Mesenchymal stem cell (in vitro differentiated cells and primary cell): ENCODE data around the gene HTT.

Experiments
- DNase-seq: peaks from one replicate; pipeline ENCODE4 v3.0.0-alpha.2; 2013
- H2AFZ ChIP-seq: one replicate; pipeline ENCODE4 v1.6.1; 2013; ENCODE audit warnings: low read depth, mild to moderate bottlenecking, control low read depth, inconsistent platforms, low read length, moderate library complexity
- H2AK5ac ChIP-seq: 2 replicates; pipeline ENCODE4 v1.6.1; 2013; ENCODE audit warnings: low read length, moderate library complexity, mild to moderate bottlenecking, inconsistent platforms; ENCODE audit not compliant: severe bottlenecking
- H2BK120ac ChIP-seq: one replicate; pipeline ENCODE4 v1.6.1; 2013; ENCODE audit warnings: low read depth, mild to moderate bottlenecking, inconsistent platforms, low read length, moderate library complexity
- H2BK12ac ChIP-seq, 2 experiments: one replicate each; pipeline ENCODE4 v1.6.1; 2013; ENCODE audit warnings: inconsistent platforms in 2 of 2, low read length in 2 of 2, mild to moderate bottlenecking in 2 of 2, moderate library complexity in 2 of 2, control low read depth in 1 of 2
- H2BK15ac ChIP-seq: one replicate; pipeline ENCODE4 v1.6.1; 2013; ENCODE audit warnings: mild to moderate bottlenecking, low read depth, inconsistent platforms; ENCODE audit not compliant: poor library complexity, severe bottlenecking
- H2BK5ac ChIP-seq: 2 replicates; pipeline ENCODE4 v1.6.1; 2013; ENCODE audit warnings: low read depth, mild to moderate bottlenecking, low read length, control low read depth, inconsistent platforms; ENCODE audit not compliant: poor library complexity, severe bottlenecking
- H3K14ac ChIP-seq, 2 experiments: one replicate each; pipeline ENCODE4 v1.6.1; 2013; ENCODE audit warnings: inconsistent platforms in 2 of 2, low read length in 2 of 2, control low read depth in 1 of 2, mild to moderate bottlenecking in 1 of 2, moderate library complexity in 1 of 2
- H3K18ac ChIP-seq, 2 experiments: one replicate each; pipeline ENCODE4 v1.6.1; 2013; ENCODE audit warnings: inconsistent platforms in 2 of 2, low read length in 2 of 2, control low read depth in 1 of 2, low read depth in 1 of 2, mild to moderate bottlenecking in 1 of 2
- H3K23ac ChIP-seq, 2 experiments: one replicate each; pipeline ENCODE4 v1.6.1; 2013; ENCODE audit warnings: inconsistent platforms in 2 of 2, low read length in 2 of 2, mild to moderate bottlenecking in 2 of 2, moderate library complexity in 2 of 2, control low read depth in 1 of 2
- H3K27ac ChIP-seq: 2 replicates; pipeline ENCODE4 v1.5.1; 2013; ENCODE audit warnings: mild to moderate bottlenecking, moderate library complexity, low read length, control low read depth, inconsistent platforms; ENCODE audit not compliant: poor library complexity, severe bottlenecking
- H3K27me3 ChIP-seq, 2 experiments: 2 replicates each; pipeline versions ENCODE4 v1.6.1 to v1.7.0; 2013; ENCODE audit warnings: low read length in 2 of 2, mild to moderate bottlenecking in 2 of 2, moderate library complexity in 2 of 2, control low read depth in 1 of 2, inconsistent platforms in 1 of 2; ENCODE audit not compliant: control insufficient read depth in 1 of 2, insufficient read depth in 1 of 2
- H3K36me3 ChIP-seq, 2 experiments: 2 replicates each; pipeline versions ENCODE4 v1.6.1 to v1.7.0; 2013; ENCODE audit warnings: low read length in 2 of 2, control low read depth in 1 of 2, inconsistent platforms in 1 of 2, low read depth in 1 of 2, mild to moderate bottlenecking in 1 of 2; ENCODE audit not compliant: insufficient read depth in 2 of 2, control insufficient read depth in 1 of 2
- H3K4ac ChIP-seq, 2 experiments: one replicate each; pipeline ENCODE4 v1.6.1; 2013; ENCODE audit warnings: inconsistent platforms in 2 of 2, low read length in 2 of 2, mild to moderate bottlenecking in 2 of 2, moderate library complexity in 2 of 2, control low read depth in 1 of 2, low read depth in 1 of 2
- H3K4me1 ChIP-seq: 2 replicates; pipeline ENCODE4 v1.6.1; 2013; ENCODE audit warnings: low read depth, low read length, control low read depth; ENCODE audit not compliant: control insufficient read depth, insufficient read depth
- H3K4me2 ChIP-seq: 2 replicates; pipeline ENCODE4 v1.6.1; 2013; ENCODE audit warnings: low read length, mild to moderate bottlenecking, inconsistent platforms; ENCODE audit not compliant: poor library complexity, severe bottlenecking
- H3K4me3 ChIP-seq, 2 experiments: 2 replicates each; pipeline versions ENCODE4 v1.5.1 to v1.7.0; 2013; ENCODE audit warnings: low read length in 2 of 2, mild to moderate bottlenecking in 2 of 2, control low read depth in 1 of 2, low read depth in 1 of 2; ENCODE audit not compliant: insufficient read depth in 1 of 2
- H3K79me1 ChIP-seq: replicated peaks from 2 replicates; pipeline ENCODE4 v1.6.1; 2013; ENCODE audit warnings: mild to moderate bottlenecking, control low read depth, low read length, inconsistent platforms; ENCODE audit not compliant: poor library complexity, severe bottlenecking
- H3K9ac ChIP-seq: 2 replicates; pipeline ENCODE4 v1.7.0; 2013; ENCODE audit warnings: mild to moderate bottlenecking, low read length, moderate library complexity
- H3K9me3 ChIP-seq: 2 replicates; pipeline ENCODE4 v1.7.0; 2013; ENCODE audit warnings: mild to moderate bottlenecking, low read length; ENCODE audit not compliant: control insufficient read depth
- H4K8ac ChIP-seq: one replicate; pipeline ENCODE4 v1.6.1; 2013; ENCODE audit warnings: inconsistent platforms, mild to moderate bottlenecking, low read length, moderate library complexity
- H4K91ac ChIP-seq: one replicate; pipeline ENCODE4 v1.6.1; 2013; ENCODE audit warnings: mild to moderate bottlenecking, low read length, inconsistent platforms
- WGBS: methylation state at CpG from one replicate; pipeline ENCODE4 v1.1.7; 2013; ENCODE audit warnings: mixed read lengths; 5-methylcytosine and 5-hydroxymethylcytosine counted together

Gene HTT

GRCh38 chr4:3114377-3114776 is 39.9 kb downstream of the HTT start:
- H4K8ac ChIP-seq: no peak overlapping the region
- H2BK120ac ChIP-seq: no peak overlapping the region
- peaks cover 33 to 62% of the 10 kb centered on the region in 2 experiments for H3K36me3 ChIP-seq
- H3K4me3 ChIP-seq: no peak overlapping the region
- no peak overlapping the region for H3K18ac ChIP-seq
- no peak overlapping the region for H2BK12ac ChIP-seq
- no peak for DNase-seq
- H3K27me3 ChIP-seq: no peaks in the 10 kb centered on the region
- H3K4ac ChIP-seq: peak overlapping the region in 1 of 2 experiments; percentile 48
- no peak overlapping the region for H3K4me2 ChIP-seq
- no peaks in the 10 kb centered on the region for H3K9me3 ChIP-seq
- no peak overlapping the region for H2AFZ ChIP-seq
- no peak overlapping the region for H2BK5ac ChIP-seq
- H3K23ac ChIP-seq: no peak overlapping the region
- peaks cover 29% of the 10 kb centered on the region for H3K79me1 ChIP-seq
- peak overlapping the region; percentile 67 for H3K9ac ChIP-seq
- H4K91ac ChIP-seq: no peak overlapping the region
- H3K14ac ChIP-seq: no peak overlapping the region
- no peak overlapping the region for H3K27ac ChIP-seq
- WGBS: 97% methylated on average over 5 of the region's 6 CpGs
- H2BK15ac ChIP-seq: no peak overlapping the region
- H2AK5ac ChIP-seq: no peak overlapping the region
- H3K4me1 ChIP-seq: peaks cover 9% of the 10 kb centered on the region

GRCh38 chr4:3115637-3116270 is 41.3 kb downstream of the HTT start:
- Histone ChIP-seq H3K4me3 (peak overlapping the region in 1 of 2 experiments; percentile 9), H3K79me1 (peaks cover 22% of the 10 kb centered on the region), H2AK5ac (no peak overlapping the region), H3K27ac (no peak overlapping the region), H4K8ac (peak overlapping the region; percentile 52), H3K27me3 (no peaks in the 10 kb centered on the region), H3K4me1 (peaks cover 9% of the 10 kb centered on the region), H3K18ac (peak overlapping the region; percentile 8 to 88), H4K91ac (peak overlapping the region; percentile 71), H2BK15ac (no peak overlapping the region), H3K9ac (peak overlapping the region; percentile 67), H3K36me3 (peaks cover 31 to 64% of the 10 kb centered on the region in 2 experiments), H2AFZ (no peak overlapping the region), H2BK120ac (no peak overlapping the region), H3K4ac (peak overlapping the region in 1 of 2 experiments; percentile 19), H3K9me3 (no peaks in the 10 kb centered on the region), H2BK12ac (peak overlapping the region; percentile 59 to 97), H2BK5ac (no peak overlapping the region), H3K4me2 (no peak overlapping the region), H3K14ac (peak overlapping the region in 1 of 2 experiments; percentile 19), H3K23ac (no peak overlapping the region)
- 64% methylated on average over 15 of the region's 15 CpGs for WGBS
- DNase-seq: peak; percentile 78

GRCh38 chr4:3116955-3117354 is 42.5 kb downstream of the HTT start:
- whole genome bisulfite sequencing: over 99% methylated on average over 2 of the region's 2 CpGs

GRCh38 chr4:3118312-3118711 is 43.8 kb downstream of the HTT start:
- no peak overlapping the region for H3K27ac ChIP-seq
- H3K4me2 ChIP-seq: no peak overlapping the region
- no peak overlapping the region for H2AFZ ChIP-seq
- H3K23ac ChIP-seq: no peak overlapping the region
- no peak overlapping the region for H2BK15ac ChIP-seq
- H4K91ac ChIP-seq: no peak overlapping the region
- peaks cover 35 to 69% of the 10 kb centered on the region in 2 experiments for H3K36me3 ChIP-seq
- peaks cover 15% of the 10 kb centered on the region for H3K79me1 ChIP-seq
- no peaks in the 10 kb centered on the region for H3K9me3 ChIP-seq
- no peak overlapping the region for H3K4me3 ChIP-seq
- peaks cover 8% of the 10 kb centered on the region for H3K4me1 ChIP-seq
- WGBS: 95% methylated on average over 8 of the region's 8 CpGs
- peak overlapping the region; percentile 76 for H2BK120ac ChIP-seq
- no peak overlapping the region for H2AK5ac ChIP-seq
- H2BK12ac ChIP-seq: peak overlapping the region; percentile 38 to 70
- peak overlapping the region in 1 of 2 experiments; percentile 80 for H3K4ac ChIP-seq
- H3K9ac ChIP-seq: peak overlapping the region; percentile 67
- no peak overlapping the region for H3K14ac ChIP-seq
- H3K18ac ChIP-seq: peak overlapping the region in 1 of 2 experiments; percentile 19
- DNase-seq: no peak
- no peak overlapping the region for H2BK5ac ChIP-seq
- no peaks in the 10 kb centered on the region for H3K27me3 ChIP-seq
- no peak overlapping the region for H4K8ac ChIP-seq

More at GRCh38 chr4:3116955-3117354, 42.5 kb downstream of the HTT start:
- H3K23ac ChIP-seq: no peak overlapping the region
- H3K27me3 ChIP-seq: no peaks in the 10 kb centered on the region
- no peak for DNase-seq
- no peak overlapping the region for H3K4me3 ChIP-seq
- no peak overlapping the region for H3K4ac ChIP-seq
- H2BK5ac ChIP-seq: no peak overlapping the region
- H3K9ac ChIP-seq: peak overlapping the region; percentile 67
- no peaks in the 10 kb centered on the region for H3K9me3 ChIP-seq
- H3K27ac ChIP-seq: no peak overlapping the region
- H2BK12ac ChIP-seq: no peak overlapping the region
- H4K91ac ChIP-seq: no peak overlapping the region
- peaks cover 15% of the 10 kb centered on the region for H3K79me1 ChIP-seq
- no peak overlapping the region for H4K8ac ChIP-seq
- no peak overlapping the region for H3K14ac ChIP-seq
- H2AK5ac ChIP-seq: no peak overlapping the region
- no peak overlapping the region for H3K4me2 ChIP-seq
- no peak overlapping the region for H2BK120ac ChIP-seq
- H2AFZ ChIP-seq: no peak overlapping the region
- H3K18ac ChIP-seq: no peak overlapping the region
- H3K4me1 ChIP-seq: peaks cover 6% of the 10 kb centered on the region
- H2BK15ac ChIP-seq: no peak overlapping the region
- peaks cover 32 to 68% of the 10 kb centered on the region in 2 experiments for H3K36me3 ChIP-seq
